K562 (cell line): ENCODE results near the gene VIPR2. TPM values are rescaled to one million over a fixed set of nuclear protein-coding genes. Genes with fewer than 3 reads are reported as not detected.

Experiments used
- ATAC-seq: fragments of 200-7000 bp; cut with Tn5 transposase; 3 replicates; pipeline ENCODE4 v1.9.1; 2020; ENCODE audit warnings: moderate library complexity
- BruUV-seq: library from RNA; stranded (reverse); fragments of 400-500 nt; replicated peaks from 2 replicates; lab custom pipeline; 2021; lab: Mats Ljungman, UMichigan
- CTCF ChIA-PET: fragments of 300-600 bp; formaldehyde crosslinking; extraction: SDS; loops from one replicate; lab custom pipeline; 2021; ENCODE audit warnings: low intra/inter-chr PET ratio; lab: Yijun Ruan, JAX
- POLR2A ChIA-PET: fragments of 300-600, 350-650 bp; sonication (Branson Sonifier 250); formaldehyde crosslinking; extraction: SDS; loops from one replicate; lab custom pipeline; 2021; ENCODE audit warnings: antibody characterized with exemption, inconsistent platforms; lab: Yijun Ruan, JAX
- DNase-seq, 4 experiments: peaks; one replicate each; pipeline versions ENCODE4 v3.0.0 to v3.0.0-alpha.2; 2011 to 2018; ENCODE audit warnings: low spot score in 3 of 4, mixed read lengths in 3 of 4; ENCODE audit errors: extremely low read depth in 1 of 4
- FAIRE-seq: peaks from 2 replicates; lab custom pipeline; 2011; peaks lifted over from hg19 to GRCh38; lab: Jason Lieb, UNC
- H2AFZ ChIP-seq: 2 replicates; pipeline ENCODE4 v1.6.0; 2011; ENCODE audit warnings: low read depth, low read length, control low read depth, inconsistent platforms
- H3K27ac ChIP-seq: fragments of 200-600 bp; 3 replicates; pipeline ENCODE4 v1.8.0; 2011; ENCODE audit warnings: low read depth, mild to moderate bottlenecking, control low read depth, inconsistent platforms, low read length, moderate library complexity, mixed read lengths; ENCODE audit errors: extremely low read depth
- H3K27me3 ChIP-seq, 2 experiments: fragments of 300-600 bp in 1 of 2; 2 replicates in 1 of 2; 3 replicates in 1 of 2; pipeline versions ENCODE4 v1.6.0 to v1.8.0; 2011; ENCODE audit warnings: inconsistent platforms in 2 of 2, low read length in 2 of 2, mild to moderate bottlenecking in 1 of 2, mixed read lengths in 1 of 2, moderate library complexity in 1 of 2; ENCODE audit not compliant: control insufficient read depth in 2 of 2, insufficient read depth in 2 of 2
- H3K36me3 ChIP-seq: fragments of 300-600 bp; 3 replicates; pipeline ENCODE4 v1.8.0; 2011; ENCODE audit warnings: mild to moderate bottlenecking, low read length, inconsistent platforms; ENCODE audit not compliant: control insufficient read depth, insufficient read depth
- H3K4me1 ChIP-seq, 2 experiments: fragments of 200-600 bp in 1 of 2; replicated peaks in 1 of 2; 2 replicates in 1 of 2; 3 replicates in 1 of 2; pipeline versions ENCODE4 v1.5.1 to v1.8.0; 2011; ENCODE audit warnings: inconsistent platforms in 2 of 2, low read length in 2 of 2, mild to moderate bottlenecking in 1 of 2, mixed read lengths in 1 of 2, moderate library complexity in 1 of 2; ENCODE audit not compliant: control insufficient read depth in 2 of 2, insufficient read depth in 2 of 2
- H3K4me2 ChIP-seq: 2 replicates; pipeline ENCODE4 v1.6.1; 2011; ENCODE audit warnings: low read length, control low read depth, inconsistent platforms, mixed read lengths; ENCODE audit not compliant: insufficient read depth
- H3K4me3 ChIP-seq: fragments of 200-600 bp; sonication (generic), shearing (Covaris generic); 2 replicates; pipeline ENCODE4 v1.5.1; 2016; ENCODE audit warnings: control low read depth, inconsistent platforms
- H3K79me2 ChIP-seq: fragments of 200-600 bp; 3 replicates; pipeline ENCODE4 v1.8.0; 2011; ENCODE audit warnings: low read length, inconsistent platforms; ENCODE audit not compliant: control insufficient read depth, insufficient read depth
- H3K9ac ChIP-seq, 2 experiments: 2 replicates each; pipeline versions ENCODE4 v1.6.0 to v1.6.1; 2011; ENCODE audit warnings: low read depth in 2 of 2, low read length in 2 of 2, control low read depth in 1 of 2, inconsistent platforms in 1 of 2, mild to moderate bottlenecking in 1 of 2, mixed read lengths in 1 of 2; ENCODE audit not compliant: insufficient read depth in 1 of 2
- H3K9me1 ChIP-seq: one replicate; pipeline ENCODE4 v1.6.0; 2011; ENCODE audit warnings: inconsistent platforms, mild to moderate bottlenecking, low read length, moderate library complexity; ENCODE audit not compliant: control insufficient read depth, insufficient read depth
- H3K9me3 ChIP-seq: replicated peaks from 2 replicates; pipeline ENCODE4 v1.5.1; 2011; ENCODE audit warnings: low read depth, low read length, inconsistent platforms; ENCODE audit not compliant: control insufficient read depth, insufficient read depth
- H4K20me1 ChIP-seq: replicated peaks from 2 replicates; pipeline ENCODE4 v1.6.1; 2011; ENCODE audit warnings: low read length, inconsistent platforms, mixed read lengths; ENCODE audit not compliant: control insufficient read depth, insufficient read depth
- ATF1 ChIP-seq, 2 experiments: fragments of 450-650 bp in 1 of 2; IDR thresholded peaks; 2 replicates each; pipeline ENCODE4 v1.6.1; 2016; ENCODE audit warnings: missing compliant biosample characterization in 1 of 2, missing genetic modification characterization in 1 of 2
- NR2C1 ChIP-seq, 2 experiments: fragments of 450-650 bp; IDR thresholded peaks; 2 replicates each; pipeline ENCODE4 v1.6.1; 2017; ENCODE audit warnings: mild to moderate bottlenecking in 2 of 2, antibody characterized with exemption in 1 of 2, inconsistent platforms in 1 of 2, missing compliant biosample characterization in 1 of 2, missing genetic modification characterization in 1 of 2
- NR2C2 ChIP-seq, 2 experiments: fragments of 200-800 bp in 1 of 2; sonication (Bioruptor generic) in 1 of 2; sonication (generic) in 1 of 2; formaldehyde crosslinking in 1 of 2; IDR thresholded peaks; 2 replicates each; pipeline versions ENCODE4 v1.6.1 to v1.8.0; 2016 to 2022; ENCODE audit warnings: mild to moderate bottlenecking in 1 of 2, missing compliant biosample characterization in 1 of 2, missing genetic modification characterization in 1 of 2, missing genetic modification reagents in 1 of 2
- WGBS: fragments of 100-300 bp; shearing (Covaris generic); methylation state at CpG from one replicate; pipeline ENCODE4 v1.1.6; 2016; ENCODE audit warnings: low coverage, mixed read lengths; ENCODE audit not compliant: insufficient coverage; ENCODE audit errors: missing lambda C conversion rate; 5-methylcytosine and 5-hydroxymethylcytosine counted together
- in situ Hi-C: fragments of 300-500 bp; cut with MboI; formaldehyde crosslinking; loops from 4 replicates; pipeline ENCODE4 v1.15.0; 2018; ENCODE audit warnings: inconsistent platforms, mixed read lengths
- intact Hi-C: fragments of 100-400 bp; cut with micrococcal nuclease; formaldehyde crosslinking; loops from 2 replicates; pipeline ENCODE4 v1.14.2; 2022
- polyA plus RNA-seq, 8 experiments: library from polyadenylated mRNA; depleted of rRNA in 4 of 8; stranded (reverse) in 5 of 8; unstranded in 3 of 8; fragments of >200 nt; fragmentation: Nextera tagmentation in 2 of 8; fragmentation: Illumina TruSeq in 1 of 8; extraction: Ambion mirVana in 2 of 8; extraction: Trizol in 1 of 8; gene quantifications; 2 replicates each; pipeline versions ENCODE4 v1.2.1 to v1.2.3, GENCODE V29; 2011 to 2014; ENCODE audit warnings: inconsistent platforms in 1 of 8, missing spikeins in 1 of 8
- total RNA-seq, 7 experiments: library from RNA; depleted of rRNA in 6 of 7; stranded (reverse); fragments of >200 nt in 6 of 7; fragmentation: Illumina TruSeq in 2 of 7; extraction: Trizol in 2 of 7; gene quantifications; 2 replicates each; pipeline versions ENCODE4 v1.2.1 to v1.2.3, GENCODE V29; 2011 to 2021; ENCODE audit warnings: low replicate concordance in 1 of 7

Gene VIPR2
- total and polyA plus RNA-seq, 9 of the 15 experiments (the other 6 are each of a cell fraction or from before 2014, with no cell fraction given), result 0.04 TPM; not detected in 8

GRCh38 chr7:159113056-159113455, 31.6 kb downstream of the VIPR2 start:
- FAIRE-seq (no peak), DNase-seq (no peak), ATAC-seq (no peak)
- intact Hi-C loops (no loop called here), in situ Hi-C loops (no loop called here)
- no peaks in the 10 kb centered on the region for H3K36me3 ChIP-seq
- no peak overlapping the region for H3K9ac ChIP-seq
- POLR2A ChIA-PET, result no interaction called here
- peak overlapping the region; percentile 21; the same call in 1 of the 2 replicates for H3K4me2 ChIP-seq
- peaks cover 0 to 9% of the 10 kb centered on the region in 2 experiments; a peak in 2 of 5 replicates for H3K4me1 ChIP-seq
- no peaks in the 10 kb centered on the region for H3K9me1 ChIP-seq
- no peaks in the 10 kb centered on the region for H3K79me2 ChIP-seq
- peaks cover 64 to 82% of the 10 kb centered on the region in 2 experiments for H3K27me3 ChIP-seq
- 3% methylated on average over 8 of the region's 8 CpGs for WGBS
- CTCF ChIA-PET, result no interaction called here
- no TSS peak for BruUV-seq
- no peaks in the 10 kb centered on the region for H3K9me3 ChIP-seq
- H3K27ac ChIP-seq, result no peak overlapping the region
- H3K4me3 ChIP-seq, result no peak overlapping the region
- TF ChIP-seq NR2C1 (IDR thresholded peaks at IDR 0.05) (0 out of 2 replicates have a peak, but pooled peaks have one; percentile 19), NR2C1 (tag; IDR thresholded peaks at IDR 0.05) (peak; percentile 40; the same call in 1 of the 2 replicates), ATF1 (CRISPR knock-in tag; IDR thresholded peaks at IDR 0.05) (no peak), ATF1 (tag; IDR thresholded peaks at IDR 0.05) (no peak), NR2C2 (CRISPR knock-in tag; IDR thresholded peaks at IDR 0.05) (no peak), NR2C2 (tag; IDR thresholded peaks at IDR 0.05) (0 out of 2 replicates have a peak, but pooled peaks have one; percentile 16)
- no peak overlapping the region for H2AFZ ChIP-seq
- peaks cover 12% of the 10 kb centered on the region for H4K20me1 ChIP-seq
